ENCODE data around the gene PKMYT1.

Gene PKMYT1

GRCh38 chr16:2977440-2977839 is 2.8 kb downstream of the PKMYT1 start:
- no peak for DNase-seq (ENCODE audit: low read depth, low spot score)
- no peak overlapping the region for H3K4me3 ChIP-seq (ENCODE audit: low read length)

GRCh38 chr16:2976673-2977072 is 3.6 kb downstream of the PKMYT1 start:
- no peak for DNase-seq (ENCODE audit: low read depth, low spot score)
- H3K4me3 ChIP-seq (ENCODE audit: low read length): no peak overlapping the region

- H3K4me3 ChIP-seq (ENCODE audit: low read length): no peak overlapping the region
- no peak for DNase-seq (ENCODE audit: low read depth, low spot score)
These were observed 4.0 kb downstream of the PKMYT1 start for GRCh38 chr16:2976201-2976600.

- DNase-seq (ENCODE audit: low read depth, low spot score): no peak
- H3K4me3 ChIP-seq (ENCODE audit: low read length): no peak overlapping the region
These were observed 5.0 kb downstream of the PKMYT1 start for GRCh38 chr16:2975161-2975795.

- DNase-seq (ENCODE audit: low read depth, low spot score): no peak
- no peak overlapping the region for H3K4me3 ChIP-seq (ENCODE audit: low read length)
These were observed 5.8 kb downstream of the PKMYT1 start for GRCh38 chr16:2974319-2975056.

GRCh38 chr16:2973605-2974318 is 6.5 kb downstream of the PKMYT1 start:
- H3K4me3 ChIP-seq (ENCODE audit: low read length): no peak overlapping the region
- DNase-seq (ENCODE audit: low read depth, low spot score): no peak

- DNase-seq (ENCODE audit: low read depth, low spot score): no peak
- H3K4me3 ChIP-seq (ENCODE audit: low read length): no peak overlapping the region
These were observed 7.2 kb downstream of the PKMYT1 start for GRCh38 chr16:2973093-2973492.

GRCh38 chr16:2971985-2972784 is 8.1 kb downstream of the PKMYT1 start:
- H3K4me3 ChIP-seq (ENCODE audit: low read length): no peak overlapping the region
- DNase-seq (ENCODE audit: low read depth, low spot score): no peak

GRCh38 chr16:2971134-2971984 is 8.9 kb downstream of the PKMYT1 start:
- DNase-seq (ENCODE audit: low read depth, low spot score): no peak
- H3K4me3 ChIP-seq (ENCODE audit: low read length): no peak overlapping the region

GRCh38 chr16:2970563-2970962 is 9.7 kb downstream of the PKMYT1 start:
- DNase-seq (ENCODE audit: low read depth, low spot score): no peak
- peak overlapping the region; percentile 70 for H3K4me3 ChIP-seq (ENCODE audit: low read length)

- peak overlapping the region; percentile 70 for H3K4me3 ChIP-seq (ENCODE audit: low read length)
These were observed 10.4 kb downstream of the PKMYT1 start for GRCh38 chr16:2969545-2970521.

GRCh38 chr16:2968738-2969544 is 11.3 kb downstream of the PKMYT1 start, which contains the start of gene PAQR4:
TSS of gene PAQR4 (plus strand) at chr16:2969348. CDS start at chr16:2969675, 327 bp downstream.
- peak; percentile 71 for DNase-seq (ENCODE audit: low read depth, low spot score)
- H3K4me3 ChIP-seq (ENCODE audit: low read length): peak within 1 kb of the TSS; percentile 70

More at GRCh38 chr16:2969545-2970521, 10.4 kb downstream of the PKMYT1 start:
- peak; percentile 70 for DNase-seq (ENCODE audit: low read depth, low spot score)

- no peak for DNase-seq (ENCODE audit: low read depth, low spot score)
- H3K4me3 ChIP-seq (ENCODE audit: low read length): peak overlapping the region; percentile 70
These were observed 11.9 kb downstream of the PKMYT1 start for GRCh38 chr16:2968368-2968737.

GRCh38 chr16:2967721-2968161 is 12.5 kb downstream of the PKMYT1 start:
- DNase-seq (ENCODE audit: low read depth, low spot score): no peak
- H3K4me3 ChIP-seq (ENCODE audit: low read length): no peak overlapping the region

GRCh38 chr16:2967211-2967631 is 13.0 kb downstream of the PKMYT1 start:
- no peak overlapping the region for H3K4me3 ChIP-seq (ENCODE audit: low read length)
- DNase-seq (ENCODE audit: low read depth, low spot score): no peak

- H3K4me3 ChIP-seq (ENCODE audit: low read length): no peak overlapping the region
- DNase-seq (ENCODE audit: low read depth, low spot score): no peak
These were observed 13.4 kb downstream of the PKMYT1 start for GRCh38 chr16:2966808-2967191.
